NCI-H446 treated with DMSO at 0.1 percent for 48 hours (cell line): ENCODE results near the gene ZNF714.
"Not testable (repeated sequence)": the region's sequence is repeated elsewhere in the genome, so short reads cannot be mapped to it uniquely, and the experiment has no call there.

Experiments used
- DNase-seq: peaks from one replicate; lab custom pipeline; 2025; lab: John Stamatoyannopoulos, UW

ZNF714 gene

GRCh38 chr19:21130097-21130775 lies 48.2 kb downstream of the ZNF714 start:
- DNase-seq = no peak

DNA sequence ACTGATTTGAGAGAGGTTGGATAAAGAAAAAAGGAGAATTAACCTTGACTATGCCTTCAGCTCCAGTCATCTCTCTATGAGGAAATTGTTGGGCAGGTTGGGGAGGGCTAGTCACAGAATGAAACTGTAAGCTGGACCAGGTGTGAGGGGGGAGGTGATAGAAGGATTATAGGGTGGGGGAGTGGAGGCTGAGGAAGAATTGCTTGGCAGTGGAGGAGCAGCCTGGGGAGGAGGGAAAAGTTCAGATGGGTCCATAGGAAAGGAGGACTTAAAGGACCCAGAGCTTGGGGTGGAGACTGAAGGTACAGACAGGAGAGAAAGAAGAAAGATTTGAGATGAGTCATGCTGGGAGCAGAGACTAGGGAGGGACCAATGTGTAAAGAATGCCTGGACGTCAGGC lies 51.6 kb downstream of the ZNF714 start:
- no peak for DNase-seq

- DNase-seq = no peak
Observed at GRCh38 chr19:21134934-21135366, 52.9 kb downstream of the ZNF714 start.

DNA sequence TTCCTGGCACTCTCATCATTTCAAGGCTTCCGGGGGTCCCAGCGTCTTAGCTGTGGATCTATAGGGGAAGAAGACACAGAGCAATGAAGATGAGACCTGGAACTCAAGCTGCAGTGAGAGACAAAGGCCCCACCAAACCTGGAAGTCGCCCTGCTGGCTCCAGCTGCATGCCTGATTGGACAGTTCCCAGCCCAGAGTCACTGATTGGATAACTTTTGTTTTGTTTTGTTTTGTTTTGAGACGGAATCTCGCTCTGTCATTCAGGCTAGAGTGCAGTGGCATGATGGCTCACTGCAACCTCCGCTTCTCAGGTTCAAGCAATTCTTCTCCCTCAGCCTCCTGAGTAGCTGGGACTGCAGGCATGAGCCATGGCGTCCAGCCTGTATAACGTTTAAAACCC lies 53.4 kb downstream of the ZNF714 start:
- no peak for DNase-seq

DNA sequence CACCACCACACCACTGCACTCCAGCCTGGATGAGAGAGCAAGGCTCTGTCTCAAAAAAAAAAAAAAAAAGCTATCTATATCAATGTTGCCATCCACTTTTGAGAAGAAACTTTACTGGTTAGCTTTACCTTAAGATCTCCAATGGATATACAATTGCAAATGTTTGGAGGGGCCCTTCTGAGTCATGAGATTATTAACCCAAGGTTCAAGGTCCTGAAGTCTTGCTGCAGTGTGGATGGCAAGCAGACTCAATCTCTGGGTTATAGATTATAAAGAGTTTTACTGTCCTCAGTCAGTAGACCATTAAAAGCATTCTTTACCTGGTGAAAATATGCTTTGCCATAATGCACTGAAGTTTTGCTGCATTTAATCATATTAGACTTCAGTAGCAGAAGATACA lies 56.1 kb downstream of the ZNF714 start:
- no peak for DNase-seq

- DNase-seq = not testable (repeated sequence)
Observed at GRCh38 chr19:21141006-21141405, 59.0 kb downstream of the ZNF714 start.

GRCh38 chr19:21141787-21142464 lies 59.9 kb downstream of the ZNF714 start, which contains the start of gene ZNF431:
TSS of gene ZNF431 (plus strand) at chr19:21142040. CDS start at chr19:21142184, 144 bp downstream.
- peak; percentile 89 for DNase-seq

- DNase-seq = no peak
Observed at GRCh38 chr19:21143428-21143827, 61.4 kb downstream of the ZNF714 start.

DNA sequence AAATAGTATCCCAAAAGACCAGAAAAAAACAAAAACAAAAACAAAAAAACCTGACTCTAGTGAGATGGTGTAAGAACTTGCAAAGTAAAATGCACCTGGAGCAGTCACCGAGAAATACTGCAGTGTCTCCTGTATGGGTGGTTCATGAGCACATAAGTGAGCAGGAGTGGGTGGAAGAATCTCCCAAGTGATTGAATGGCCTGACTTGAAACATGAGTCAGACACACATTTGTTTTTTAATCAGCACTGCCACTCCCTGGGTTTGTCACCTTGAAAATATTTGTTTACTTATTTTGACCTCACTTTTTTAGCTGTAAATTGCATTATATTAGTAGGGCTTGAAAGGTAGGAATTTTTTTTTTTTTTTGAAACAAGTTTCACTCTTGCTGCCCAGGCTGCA lies 61.9 kb downstream of the ZNF714 start:
- no peak for DNase-seq

DNA sequence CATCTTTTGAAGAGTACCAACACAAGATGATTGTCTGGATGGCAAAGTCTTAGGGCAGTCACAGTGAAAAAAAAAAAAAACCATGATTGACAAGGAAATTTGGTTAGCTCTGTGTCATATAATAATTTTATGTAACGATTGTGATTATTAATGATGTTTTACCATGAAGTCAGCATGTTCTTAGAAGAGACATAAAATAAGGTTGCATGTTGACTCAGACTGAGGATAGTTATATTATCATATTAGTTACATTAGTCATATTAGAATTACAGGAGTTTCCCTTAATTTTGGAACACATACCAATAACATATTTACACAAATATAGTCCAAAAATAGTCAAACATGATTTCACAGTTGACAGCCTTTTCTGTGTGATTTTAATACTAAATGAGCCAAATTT lies 65.5 kb downstream of the ZNF714 start:
- no peak for DNase-seq

DNA sequence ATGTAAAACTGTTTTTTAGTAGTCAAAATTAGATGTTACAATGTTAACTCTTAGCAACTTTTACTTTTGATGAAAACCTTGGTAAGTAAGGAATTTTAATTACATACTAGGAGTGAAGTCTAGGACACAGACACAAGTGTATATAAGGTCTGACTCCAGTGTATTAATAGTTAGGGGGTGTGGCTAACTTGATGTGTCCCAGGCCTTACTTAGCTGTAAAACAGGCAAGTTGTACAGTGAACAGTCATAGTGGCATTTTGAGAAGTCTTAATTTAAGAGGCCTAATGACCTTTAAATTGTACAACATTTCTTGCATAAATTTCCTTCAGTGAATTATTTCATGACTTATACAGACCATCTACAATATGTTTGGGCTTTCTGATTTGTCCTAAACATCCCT lies 66.7 kb downstream of the ZNF714 start:
- no peak for DNase-seq

GRCh38 chr19:21149877-21150276 lies 67.9 kb downstream of the ZNF714 start:
- no peak for DNase-seq

DNA sequence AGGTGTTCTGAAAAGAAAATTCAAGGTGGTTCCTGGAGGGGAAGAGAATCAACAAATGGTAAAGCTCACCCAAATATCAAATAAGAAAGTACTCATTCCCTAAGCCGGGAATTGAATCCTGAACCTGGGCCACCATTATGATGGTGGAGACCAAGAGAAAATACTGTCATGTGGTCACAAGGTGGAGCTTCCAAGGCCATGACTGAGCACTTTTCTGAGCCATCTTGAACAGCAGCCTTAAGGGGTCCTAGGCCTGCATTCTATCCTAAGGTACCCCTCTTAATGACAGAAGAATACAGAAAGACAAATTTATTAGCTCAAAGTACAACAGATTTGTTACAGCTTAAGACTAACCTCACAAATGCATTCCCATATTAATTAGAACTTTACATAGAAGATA lies 69.5 kb downstream of the ZNF714 start:
- DNase-seq = no peak

GRCh38 chr19:21158523-21159135 lies 76.6 kb downstream of the ZNF714 start:
- DNase-seq = no peak

DNA sequence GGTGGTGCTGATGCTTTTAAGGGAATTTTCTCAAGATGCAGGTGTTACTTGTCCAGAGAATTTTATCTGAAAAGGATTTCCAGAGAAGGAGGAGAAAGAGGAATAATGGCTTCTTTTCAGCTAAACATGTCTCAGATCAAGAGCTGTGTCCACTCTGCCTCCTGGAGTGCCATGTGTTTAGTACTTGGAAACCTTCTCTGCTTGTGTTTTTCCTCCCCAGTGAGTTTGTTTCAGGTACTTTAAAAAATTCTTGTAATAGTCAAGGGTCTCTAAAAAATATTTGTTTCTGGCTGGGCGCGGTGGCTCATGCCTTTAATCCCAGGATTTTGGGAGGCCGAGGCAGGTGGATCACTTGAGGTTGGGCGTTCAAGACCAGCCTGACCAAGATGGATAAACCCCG lies 82.5 kb downstream of the ZNF714 start:
- DNase-seq = no peak

GRCh38 chr19:21166436-21166835 lies 84.4 kb downstream of the ZNF714 start:
- no peak for DNase-seq
